DMS114 treated with DMSO at 0.1 percent for 48 hours (cell line): ENCODE measurements around the gene DHX9.

ENCODE experiments used
- DNase-seq: peaks from one replicate; lab custom pipeline; 2025; ENCODE audit not compliant: unreplicated experiment; lab: John Stamatoyannopoulos, UW

The DHX9 gene

GRCh38 chr1:182835806-182836205 lies 3.3 kb upstream of the DHX9 start:
- DNase-seq = no peak

- DNase-seq = peak; percentile 59
Measured at GRCh38 chr1:182841368-182841988, 2.3 kb downstream of the DHX9 start.

- DNase-seq = no peak
Measured at GRCh38 chr1:182842265-182842664, 3.1 kb downstream of the DHX9 start.

- no peak for DNase-seq
Measured at GRCh38 chr1:182845379-182845778, 6.2 kb downstream of the DHX9 start.

GRCh38 chr1:182845894-182846293 lies 6.7 kb downstream of the DHX9 start:
- no peak for DNase-seq

- no peak for DNase-seq
Measured at GRCh38 chr1:182847105-182847504, 8.0 kb downstream of the DHX9 start.

- DNase-seq = no peak
Measured at GRCh38 chr1:182848736-182849135, 9.6 kb downstream of the DHX9 start.

- DNase-seq = no peak
Measured at GRCh38 chr1:182850319-182850718, 11.2 kb downstream of the DHX9 start.

GRCh38 chr1:182851825-182852224 lies 12.7 kb downstream of the DHX9 start:
- no peak for DNase-seq

- DNase-seq = no peak
Measured at GRCh38 chr1:182855911-182856310, 16.8 kb downstream of the DHX9 start.

- no peak for DNase-seq
Measured at GRCh38 chr1:182857212-182857611, 18.1 kb downstream of the DHX9 start.

- no peak for DNase-seq
Measured at GRCh38 chr1:182860658-182861057, 21.5 kb downstream of the DHX9 start.

GRCh38 chr1:182861994-182862393 lies 22.8 kb downstream of the DHX9 start:
- DNase-seq = no peak

GRCh38 chr1:182862827-182863226 lies 23.7 kb downstream of the DHX9 start:
- DNase-seq = no peak

GRCh38 chr1:182863940-182864339 lies 24.8 kb downstream of the DHX9 start:
- no peak for DNase-seq

GRCh38 chr1:182867861-182868260 lies 28.7 kb downstream of the DHX9 start:
- no peak for DNase-seq

GRCh38 chr1:182869241-182869666 lies 30.1 kb downstream of the DHX9 start:
- no peak for DNase-seq

- DNase-seq = no peak
Measured at GRCh38 chr1:182872881-182873280, 33.7 kb downstream of the DHX9 start.

GRCh38 chr1:182875889-182876288 lies 36.7 kb downstream of the DHX9 start:
- DNase-seq = no peak

GRCh38 chr1:182877331-182877730 lies 38.2 kb downstream of the DHX9 start:
- no peak for DNase-seq

GRCh38 chr1:182877842-182878241 lies 38.7 kb downstream of the DHX9 start:
- DNase-seq = no peak

GRCh38 chr1:182884872-182885271 lies 45.7 kb downstream of the DHX9 start:
- no peak for DNase-seq

GRCh38 chr1:182885591-182885990 lies 46.4 kb downstream of the DHX9 start:
- no peak for DNase-seq
